HTERT RPE-1 (cell line): ENCODE results near the gene CNFN.

Source experiments
- in situ Hi-C: fragments of 300-500 bp; cut with MboI; formaldehyde crosslinking; loops from 4 replicates; pipeline ENCODE4 v1.14.3; 2020; ENCODE audit warnings: low sequenced_read_pairs

Gene CNFN

GRCh38 chr19:42410371-42410770 is 20.3 kb upstream of the CNFN start:
- in situ Hi-C loops, result no loop called here

GRCh38 chr19:42409477-42409876 is 19.4 kb upstream of the CNFN start:
- in situ Hi-C loops, result no loop called here

- in situ Hi-C loops, result no loop called here
These were observed 17.7 kb upstream of the CNFN start for GRCh38 chr19:42407816-42408175.

DNA sequence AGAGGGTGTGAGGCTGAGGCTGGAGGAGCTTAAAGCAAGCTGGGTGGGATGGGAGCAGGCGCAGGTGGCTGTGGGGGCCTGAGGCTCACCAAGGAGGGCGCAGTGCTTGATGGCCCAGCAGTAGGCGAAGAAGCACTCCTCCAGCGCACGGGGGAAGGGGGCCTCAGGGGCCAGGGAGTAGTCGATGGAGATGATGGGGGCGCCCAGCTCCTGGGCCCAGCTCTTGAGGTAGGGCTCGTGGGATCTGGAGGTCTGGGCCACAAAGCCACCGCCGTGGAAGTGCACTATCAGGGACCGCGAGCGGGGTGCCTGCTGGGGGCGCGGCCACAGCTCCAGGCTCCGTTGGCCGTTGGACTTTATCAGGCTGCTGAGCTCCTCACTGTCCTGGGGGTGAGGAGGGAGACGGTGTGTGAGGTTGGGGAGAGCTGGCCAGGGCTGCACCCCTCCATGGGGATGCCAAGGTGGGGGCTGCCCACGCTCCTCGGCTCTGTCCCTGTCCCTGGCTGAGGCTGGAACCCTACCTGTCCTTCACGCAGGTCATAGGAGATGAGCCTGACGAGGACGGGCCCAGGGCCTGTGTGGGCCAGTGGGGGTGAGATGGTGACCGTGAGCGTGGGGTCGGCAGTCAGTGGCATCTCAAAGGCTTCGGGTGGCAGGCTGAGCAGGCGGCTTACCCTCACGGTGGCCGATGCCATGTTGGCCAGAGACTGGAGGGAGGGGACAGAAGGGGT is 17.2 kb upstream of the CNFN start:
- in situ Hi-C loops, result no loop called here

- in situ Hi-C loops, result no loop called here
These were observed 16.0 kb upstream of the CNFN start for GRCh38 chr19:42406111-42406510.

GRCh38 chr19:42403586-42403985 is 13.5 kb upstream of the CNFN start:
- in situ Hi-C loops, result no loop called here

- in situ Hi-C loops, result no loop called here
These were observed 12.4 kb upstream of the CNFN start for GRCh38 chr19:42402376-42403116.

DNA sequence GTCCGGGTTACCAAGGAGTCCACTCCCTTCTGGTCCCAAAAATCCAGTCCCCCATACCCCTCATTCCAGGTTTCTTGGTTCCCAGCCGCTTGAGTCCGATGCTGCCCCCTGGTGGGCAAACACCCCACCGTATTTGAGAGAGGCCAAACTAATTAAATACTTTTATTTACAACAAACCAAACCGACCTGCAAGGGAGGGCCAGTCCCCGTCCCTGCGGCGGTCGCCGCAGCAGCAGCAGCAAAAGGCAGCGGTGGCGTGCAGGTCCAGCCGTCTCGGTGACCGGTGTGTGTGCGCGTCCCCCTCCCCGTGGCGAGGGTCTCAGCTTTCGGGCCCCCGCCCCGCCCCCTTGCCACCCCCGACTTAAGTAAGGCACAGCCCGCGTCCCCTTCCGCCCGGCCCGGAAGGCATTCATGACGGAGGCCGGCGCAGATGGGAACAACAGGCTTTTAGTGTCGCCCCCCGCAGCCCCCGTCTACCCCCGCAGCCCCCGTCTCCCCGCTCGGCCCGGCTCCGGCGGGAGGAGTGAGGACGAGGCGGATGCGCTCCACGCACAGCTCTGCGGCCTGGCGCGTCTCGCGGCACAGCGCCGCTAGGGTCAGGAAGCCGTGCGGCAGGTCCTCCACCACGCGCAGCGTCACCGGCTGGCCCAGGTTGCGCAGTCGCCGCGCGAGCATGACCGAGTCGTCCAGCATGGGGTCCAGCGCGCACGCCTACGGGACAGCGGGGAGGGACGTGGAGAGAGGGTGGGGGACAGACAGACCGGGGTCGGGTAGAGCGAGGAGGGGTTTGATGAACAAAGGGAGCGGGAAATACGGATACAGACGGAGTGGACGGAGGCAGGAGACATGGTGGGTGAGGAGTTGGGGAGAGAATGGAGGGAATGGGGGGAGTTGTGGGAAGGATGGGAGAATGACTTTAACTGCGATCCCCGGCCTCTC is 11.5 kb upstream of the CNFN start:
- in situ Hi-C loops, result no loop called here

DNA sequence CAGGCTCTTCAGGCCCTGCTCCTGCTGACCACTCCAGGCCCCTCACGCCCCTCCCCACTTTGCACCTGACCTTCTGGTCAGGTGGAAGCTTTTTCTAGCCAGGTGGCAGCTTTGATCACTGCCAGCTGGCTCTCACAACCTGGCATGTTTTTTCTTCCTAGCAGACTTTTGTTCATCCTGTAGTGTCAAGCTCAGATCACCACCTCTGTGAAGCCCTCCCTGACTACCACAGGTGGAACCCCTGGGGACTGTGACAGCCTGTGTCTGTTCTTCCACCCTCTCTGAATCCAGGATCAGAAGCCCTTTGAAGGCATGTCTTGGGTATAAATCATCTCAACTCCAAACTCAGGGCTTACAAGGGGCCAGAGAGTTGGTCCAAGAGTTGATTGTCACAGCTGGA is 10.3 kb upstream of the CNFN start:
- in situ Hi-C loops, result no loop called here

DNA sequence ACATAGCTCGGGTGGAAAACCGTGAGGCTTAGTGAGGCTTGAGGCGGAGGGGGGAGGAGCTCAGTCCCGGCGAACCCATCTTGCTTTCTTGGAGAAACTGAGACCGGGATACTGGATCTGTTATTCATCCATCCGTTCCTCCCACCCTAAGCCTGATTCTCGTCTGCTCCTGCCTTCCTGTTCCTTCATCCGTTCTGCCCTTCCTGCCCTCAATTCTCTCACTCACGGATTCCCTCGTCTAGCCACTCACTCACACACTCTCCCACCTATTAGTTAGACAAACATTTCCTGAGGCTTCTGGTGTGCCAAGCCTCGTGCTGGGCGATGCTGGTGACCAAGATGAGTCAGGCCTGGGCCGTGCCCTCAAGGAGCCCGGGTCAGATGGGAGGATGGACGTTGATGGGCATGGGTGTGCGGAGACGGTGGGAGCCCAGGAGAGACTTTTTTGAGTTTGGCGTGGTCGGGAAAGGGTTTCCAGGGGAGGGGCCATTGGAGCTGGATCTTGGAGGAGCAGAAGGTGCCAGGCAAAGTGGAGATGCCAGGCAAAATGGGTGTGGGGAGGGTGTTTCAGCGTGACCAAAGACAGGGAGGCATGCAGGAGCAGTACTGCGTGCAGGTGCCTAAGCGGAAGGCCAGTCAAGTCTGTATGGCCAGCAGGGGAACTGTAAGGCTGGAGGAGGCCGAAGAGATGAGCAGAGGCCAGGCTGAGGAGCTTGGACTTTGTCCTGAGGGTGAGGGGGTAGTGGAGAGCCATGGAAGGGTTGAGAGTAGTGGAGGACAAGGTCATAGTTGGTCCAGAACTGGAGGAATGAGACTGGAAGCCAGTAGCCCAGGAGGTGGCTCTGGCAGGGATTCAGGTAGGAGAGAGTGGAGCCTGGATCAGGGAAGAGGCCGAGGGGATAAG is 7.4 kb upstream of the CNFN start:
- in situ Hi-C loops, result no loop called here

- in situ Hi-C loops, result no loop called here
These were observed 6.5 kb upstream of the CNFN start for GRCh38 chr19:42396381-42397262.

- in situ Hi-C loops, result no loop called here
These were observed 4.7 kb upstream of the CNFN start for GRCh38 chr19:42394751-42395150.

- in situ Hi-C loops, result no loop called here
These were observed 2.1 kb upstream of the CNFN start for GRCh38 chr19:42392165-42392564.

GRCh38 chr19:42388851-42389489 is 1.1 kb downstream of the CNFN start:
- in situ Hi-C loops, result no loop called here

GRCh38 chr19:42386974-42387707 is 3.0 kb downstream of the CNFN start:
- in situ Hi-C loops, result no loop called here

DNA sequence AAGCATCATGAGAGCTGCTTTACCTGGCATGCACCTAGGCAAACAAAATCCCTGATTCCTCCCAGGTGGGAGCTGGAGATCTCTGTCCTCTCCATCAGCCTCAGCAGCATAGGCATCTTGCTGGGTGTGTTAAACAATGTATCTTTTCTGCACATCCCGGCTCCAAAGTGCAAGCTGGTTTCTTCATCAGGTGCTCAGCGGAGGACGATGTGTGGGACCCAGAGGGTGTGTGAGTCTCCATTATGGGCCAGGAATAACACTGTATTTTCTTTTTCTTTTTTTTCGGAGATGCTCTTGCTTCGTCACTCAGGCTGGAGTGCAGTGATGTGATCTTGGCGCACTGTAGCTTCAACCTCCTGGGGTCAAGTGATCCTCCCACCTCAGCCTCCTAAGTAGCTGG is 9.9 kb downstream of the CNFN start:
- in situ Hi-C loops, result no loop called here

DNA sequence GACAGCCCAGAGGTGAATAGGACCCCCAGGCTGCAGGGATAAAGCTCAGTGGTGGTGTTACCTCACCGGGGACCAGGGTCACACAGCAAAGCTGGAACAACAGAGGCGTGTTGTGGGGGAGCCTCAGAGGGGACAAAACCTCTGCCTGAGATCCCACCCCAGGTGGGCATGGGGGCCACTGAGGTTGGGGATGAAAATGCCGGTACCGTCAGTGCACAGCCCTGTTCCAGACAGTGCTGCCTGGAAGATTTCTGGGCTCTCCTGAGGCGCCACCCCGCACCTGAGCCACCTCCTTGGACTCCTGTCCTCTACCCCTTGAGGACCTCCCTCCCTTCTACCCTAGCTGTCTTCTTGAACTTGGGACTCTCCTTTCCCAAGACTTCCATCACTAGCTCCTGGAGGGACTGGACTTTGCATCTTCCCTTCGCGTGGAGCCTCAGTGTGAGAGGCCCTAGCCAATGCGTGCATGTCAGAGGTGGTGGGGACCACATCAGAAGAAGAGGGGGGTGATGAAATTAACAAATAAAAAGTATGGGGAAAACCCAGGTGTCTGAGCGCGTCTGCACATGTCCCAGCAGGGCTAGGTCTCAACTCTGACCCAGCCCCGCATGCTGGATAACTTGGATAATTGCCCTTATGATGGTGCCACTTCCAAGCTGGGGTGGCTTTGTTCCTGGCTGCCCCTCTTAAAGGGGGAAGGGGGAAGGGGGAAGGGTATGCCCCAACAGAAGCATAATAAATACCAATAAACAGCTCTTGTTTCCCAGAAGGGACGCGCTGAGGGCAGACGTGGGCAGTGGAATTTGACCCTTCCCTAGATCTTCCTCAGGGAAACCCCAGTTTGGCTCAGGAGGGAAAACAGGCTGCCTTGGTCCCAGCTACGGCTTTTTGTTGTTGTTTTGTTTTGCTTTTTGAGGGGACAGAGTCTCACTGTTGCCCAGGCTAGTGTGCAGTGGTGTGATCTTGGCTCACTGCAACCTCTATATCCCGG is 11.6 kb downstream of the CNFN start:
- in situ Hi-C loops, result no loop called here
